Endothelial cell of umbilical vein (primary cell): Measurements from ENCODE around the gene TMEM229B. TPM values are rescaled to one million over a fixed set of nuclear protein-coding genes. Genes with fewer than 3 reads are reported as not detected.

Experiments used
- BruUV-seq: library from RNA; stranded (reverse); fragments of 400-500 nt; replicated peaks from 2 replicates; lab custom pipeline; 2021; lab: Mats Ljungman, UMichigan
- CTCF ChIA-PET: fragments of 300-600, 350-600 bp; sonication (Branson Sonifier 250); formaldehyde crosslinking; loops from one replicate; lab custom pipeline; 2021; ENCODE audit warnings: antibody characterized with exemption, inconsistent platforms; lab: Charles Lee
- POLR2A ChIA-PET: fragments of 300-600, 350-600 bp; sonication (Branson Sonifier 250); formaldehyde crosslinking; loops from one replicate; lab custom pipeline; 2021; ENCODE audit warnings: antibody characterized with exemption, inconsistent platforms; lab: Charles Lee
- DNase-seq: peaks from one replicate; pipeline ENCODE4 v3.0.0-alpha.2; 2011; ENCODE audit warnings: low read depth, low spot score
- FAIRE-seq: peaks from 2 replicates; lab custom pipeline; 2011; peaks lifted over from hg19 to GRCh38; lab: Jason Lieb, UNC
- H2AFZ ChIP-seq: 2 replicates; pipeline ENCODE4 v1.6.0; 2012; ENCODE audit warnings: low read depth, low read length, control low read depth, inconsistent platforms
- H3K27ac ChIP-seq: 2 replicates; pipeline ENCODE4 v1.5.1; 2011; ENCODE audit warnings: low read depth, mild to moderate bottlenecking, control low read depth, low read length, moderate library complexity; ENCODE audit not compliant: insufficient read depth
- H3K27me3 ChIP-seq, 2 experiments: 2 replicates each; pipeline versions ENCODE4 v1.6.0 to v1.6.1; 2011; ENCODE audit warnings: low read length in 2 of 2, mixed read lengths in 1 of 2; ENCODE audit not compliant: control insufficient read depth in 2 of 2, insufficient read depth in 2 of 2
- H3K36me3 ChIP-seq, 2 experiments: 2 replicates in 1 of 2; 3 replicates in 1 of 2; pipeline ENCODE4 v1.5.1; 2011; ENCODE audit warnings: low read length in 2 of 2, mild to moderate bottlenecking in 1 of 2, moderate library complexity in 1 of 2; ENCODE audit not compliant: control insufficient read depth in 2 of 2, insufficient read depth in 2 of 2; ENCODE audit errors: extremely low read depth in 1 of 2
- H3K4me1 ChIP-seq: 3 replicates; pipeline ENCODE4 v1.5.1; 2011; ENCODE audit warnings: mild to moderate bottlenecking, low read length; ENCODE audit not compliant: control insufficient read depth, insufficient read depth; ENCODE audit errors: extremely low read depth
- H3K4me2 ChIP-seq: 2 replicates; pipeline ENCODE4 v1.6.1; 2011; ENCODE audit warnings: low read length, control low read depth, mixed read lengths; ENCODE audit not compliant: insufficient read depth
- H3K4me3 ChIP-seq, 3 experiments: fragments of 200-600 bp in 1 of 3; sonication (generic), shearing (Covaris generic) in 1 of 3; replicated peaks in 1 of 3; 2 replicates each; pipeline ENCODE4 v1.5.1; 2011 to 2016; ENCODE audit warnings: control low read depth in 3 of 3, low read length in 3 of 3, mild to moderate bottlenecking in 2 of 3, inconsistent platforms in 1 of 3, low read depth in 1 of 3, moderate library complexity in 1 of 3; ENCODE audit not compliant: insufficient read depth in 1 of 3
- H3K79me2 ChIP-seq: 2 replicates; pipeline ENCODE4 v1.6.0; 2012; ENCODE audit warnings: low read length, inconsistent platforms; ENCODE audit not compliant: control insufficient read depth, insufficient read depth
- H3K9ac ChIP-seq: replicated peaks from 2 replicates; pipeline ENCODE3; 2011; ENCODE audit warnings: low read length, control low read depth; ENCODE audit not compliant: insufficient read depth; ENCODE audit errors: extremely low read depth
- H3K9me1 ChIP-seq: replicated peaks from 3 replicates; pipeline ENCODE4 v1.6.0; 2011; ENCODE audit warnings: mild to moderate bottlenecking, low read length; ENCODE audit not compliant: control insufficient read depth, insufficient read depth; ENCODE audit errors: extremely low read depth
- H3K9me3 ChIP-seq: replicated peaks from 2 replicates; pipeline ENCODE4 v1.5.1; 2012; ENCODE audit warnings: low read length, inconsistent platforms; ENCODE audit not compliant: control insufficient read depth, insufficient read depth
- H4K20me1 ChIP-seq: replicated peaks from 2 replicates; pipeline ENCODE3; 2011; ENCODE audit warnings: mild to moderate bottlenecking, low read length; ENCODE audit not compliant: control insufficient read depth, insufficient read depth; ENCODE audit errors: extremely low read depth
- CTCF ChIP-seq, 2 donors: IDR thresholded peaks; 1 replicate in 1 of 2; 2 replicates in 1 of 2; pipeline ENCODE4 v1.5.1; 2011; ENCODE audit warnings: low read length in 2 of 2, mild to moderate bottlenecking in 2 of 2, moderate library complexity in 2 of 2, control low read depth in 1 of 2, inconsistent platforms in 1 of 2, low read depth in 1 of 2; ENCODE audit not compliant: insufficient read depth in 1 of 2; ENCODE audit errors: extremely low read depth in 1 of 2
- EZH2 ChIP-seq: IDR thresholded peaks from 2 replicates; pipeline ENCODE4 v1.6.1; 2012; ENCODE audit warnings: borderline replicate concordance, low read depth, mild to moderate bottlenecking, moderate library complexity, low read length, inconsistent platforms; ENCODE audit not compliant: severe bottlenecking
- FOS ChIP-seq: IDR thresholded peaks from 2 replicates; pipeline ENCODE4 v1.6.1; 2011; ENCODE audit warnings: mild to moderate bottlenecking, low read length, moderate library complexity, borderline replicate concordance; ENCODE audit not compliant: insufficient read depth
- GATA2 ChIP-seq: IDR thresholded peaks from 2 replicates; pipeline ENCODE4 v1.7.0; 2011; ENCODE audit warnings: low read depth, mild to moderate bottlenecking, moderate library complexity, mixed read lengths, low read length; ENCODE audit not compliant: insufficient read length, insufficient read depth
- JUN ChIP-seq: IDR thresholded peaks from 2 replicates; pipeline ENCODE4 v1.6.1; 2011; ENCODE audit warnings: borderline replicate concordance, low read depth; ENCODE audit not compliant: insufficient read length, insufficient read depth
- MAX ChIP-seq: IDR thresholded peaks from 2 replicates; pipeline ENCODE4 v1.6.1; 2011; ENCODE audit not compliant: insufficient read depth, insufficient read length
- MYC ChIP-seq: IDR thresholded peaks from one replicate; pipeline ENCODE4 v1.6.1; 2011; ENCODE audit warnings: mild to moderate bottlenecking, low read depth, low read length
- POLR2A ChIP-seq: IDR thresholded peaks from 2 replicates; pipeline ENCODE4 v1.6.1; 2012; ENCODE audit warnings: low read depth, mild to moderate bottlenecking, control low read depth, low read length
- POLR2AphosphoS5 ChIP-seq: IDR thresholded peaks from 2 replicates; pipeline ENCODE4 v1.6.1; 2012; ENCODE audit warnings: low read depth, mild to moderate bottlenecking, control low read depth, low read length, moderate library complexity; ENCODE audit not compliant: insufficient read depth
- dilution Hi-C: fragments of 300-500 bp; cut with MboI; formaldehyde crosslinking; loops from one replicate; pipeline ENCODE4 v1.15.0; 2019; ENCODE audit warnings: low sequenced_read_pairs; ENCODE audit not compliant: extremely low pct_ligation_motif_present
- intact Hi-C: fragments of 100-400 bp; cut with micrococcal nuclease; formaldehyde crosslinking; loops from one replicate; pipeline ENCODE4 v1.10.0; 2022
- polyA plus RNA-seq, 4 experiments: library from polyadenylated mRNA; depleted of rRNA in 3 of 4; stranded (reverse) in 3 of 4; unstranded in 1 of 4; fragments of >200 nt; gene quantifications; 2 replicates each; pipeline versions ENCODE4 v1.2.1 to v1.2.3, GENCODE V29; 2011 to 2012; ENCODE audit warnings: missing spikeins in 1 of 4
- total RNA-seq: library from RNA; stranded (reverse); gene quantifications from 2 replicates; pipeline ENCODE4 v1.2.3, GENCODE V29; 2021

The TMEM229B gene
- total and polyA plus RNA-seq, 2 donors (not counting 3 experiments of a cell fraction or from before 2014, with no cell fraction given), result 0.03 TPM; not detected in 1

GRCh38 chr14:67502867-67503266 is 14.3 kb upstream of the TMEM229B start:
- Histone ChIP-seq H3K4me1 (no peaks in the 10 kb centered on the region), H3K79me2 (no peaks in the 10 kb centered on the region), H3K9ac (no peak overlapping the region), H3K27me3 (no peaks in the 10 kb centered on the region), H3K4me2 (no peak overlapping the region), H3K9me3 (no peaks in the 10 kb centered on the region), H2AFZ (no peak overlapping the region), H3K36me3 (no peaks in the 10 kb centered on the region), H3K9me1 (no peaks in the 10 kb centered on the region), H4K20me1 (no peaks in the 10 kb centered on the region), H3K4me3 (no peak overlapping the region), H3K27ac (no peak overlapping the region)
- ChIA-PET CTCF (interaction anchor here (0.7 to 1.5 kb wide), 2 partner anchors 24 to 69 kb away, joined by 3 to 5 read pairs; no protein-coding TSS in a partner anchor), POLR2A (no interaction called here)
- no peak for DNase-seq
- FAIRE-seq, result no peak
- TF ChIP-seq GATA2 (no peak), FOS (no peak), POLR2AphosphoS5 (no peak), EZH2 (no peak), CTCF (IDR thresholded peaks at IDR 0.05; ENCODE audit: extremely low read depth in 1 of 2, insufficient read depth in 1 of 2, low read depth in 1 of 2, low read length in 2 of 2) (no peak), MYC (no peak), MAX (no peak), JUN (no peak), POLR2A (no peak)
- intact Hi-C loops (no loop called here), dilution Hi-C loops (no loop called here)
- BruUV-seq, result no TSS peak
